Measurements from ENCODE around the gene S100P. TPM values are rescaled to one million over a fixed set of nuclear protein-coding genes. Genes with fewer than 3 reads are reported as not detected.

S100P gene
- total and polyA plus RNA-seq, 2 donors (not counting 1 experiment from before 2014, with no cell fraction given) = 0.07 TPM; not detected in 1

DNA sequence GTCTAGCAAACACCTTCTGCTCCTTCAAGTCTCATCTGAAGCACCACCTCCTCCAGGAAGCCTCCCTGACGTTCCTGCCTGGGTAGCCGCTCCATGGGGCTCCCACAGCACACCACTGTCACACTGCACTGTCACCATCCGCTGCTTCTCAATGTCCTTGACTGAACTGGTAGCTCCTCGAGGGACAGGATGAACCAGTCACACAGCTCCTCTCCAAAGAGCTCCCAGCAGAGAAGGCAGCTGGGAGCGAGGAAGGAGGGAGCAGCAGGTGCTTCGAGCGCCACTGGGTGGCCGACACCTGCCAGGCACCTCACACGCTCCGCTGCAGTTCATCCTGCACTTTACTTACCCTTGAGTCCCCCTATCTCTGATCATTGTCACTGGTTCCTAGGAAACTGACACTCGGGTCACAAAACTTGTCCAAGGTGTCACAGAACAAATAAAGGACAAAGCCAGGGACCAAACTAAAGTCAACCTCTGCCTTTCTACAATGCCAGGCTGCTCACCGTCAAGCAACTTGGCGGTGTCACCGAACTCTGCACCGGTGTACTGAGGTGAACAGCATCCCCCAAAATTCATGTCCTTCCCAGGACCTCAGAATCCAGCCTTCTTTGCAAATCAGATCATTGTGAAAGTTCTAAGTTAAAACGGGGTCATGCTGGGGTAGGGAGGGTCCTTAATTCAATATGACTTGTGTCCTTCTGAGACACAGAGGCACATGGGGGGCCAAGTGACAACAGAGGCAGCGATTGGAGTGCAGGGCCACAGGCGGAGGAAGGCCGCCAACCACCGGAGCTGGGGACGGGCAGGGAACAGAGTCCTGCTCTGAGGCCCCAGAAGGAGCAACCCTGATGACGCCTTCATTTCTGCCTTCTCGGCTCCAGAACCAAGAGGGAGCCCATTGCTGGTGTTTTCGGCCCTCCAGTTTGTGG, 5.5 kb upstream of the S100P start:
- H3K79me2 ChIP-seq (ENCODE audit: control insufficient read depth, insufficient read depth, low read length) = no peaks in the 10 kb centered on the region
- H3K9me3 Mint-ChIP-seq (ENCODE audit: insufficient read depth) = no peaks in the 10 kb centered on the region
- no peaks in the 10 kb centered on the region for H3K4me1 ChIP-seq (ENCODE audit: control insufficient read depth in 2 of 2, insufficient read depth in 2 of 2, low read length in 2 of 2)
- H3K36me3 ChIP-seq (replicated peaks in 1 of 2; ENCODE audit: control extremely low read depth in 1 of 2, control insufficient read depth in 1 of 2, extremely low read depth in 1 of 2, insufficient read depth in 2 of 2, low read length in 1 of 2) = no peaks in the 10 kb centered on the region
- peaks cover 0 to 21% (median 0%) of the 10 kb centered on the region in 4 experiments for H3K27me3 ChIP-seq (replicated peaks in 1 of 4; ENCODE audit: control extremely low read depth in 1 of 4, control insufficient read depth in 3 of 4, insufficient read depth in 4 of 4, low read length in 3 of 4)
- ChIA-PET POLR2A (no interaction called here), CTCF (interaction anchor here (1.0 kb wide), 1 partner anchor 13 kb away, joined by 3 read pairs; no protein-coding TSS in a partner anchor)
- no peak overlapping the region for H3K9ac ChIP-seq (ENCODE audit: low read length)
- intact Hi-C loops (cut with micrococcal nuclease) = no loop called here
- H3K27ac Mint-ChIP-seq = no peak overlapping the region
- 93% methylated on average over 19 of the region's 24 CpGs for WGBS (ENCODE audit: insufficient coverage)
- no peak overlapping the region for H2AFZ ChIP-seq (ENCODE audit: insufficient read depth, low read depth, low read length, poor library complexity, severe bottlenecking)
- no peak overlapping the region for H3K4me3 ChIP-seq (ENCODE audit: control extremely low read depth in 1 of 5, extremely low read depth in 1 of 5, insufficient read depth in 1 of 5, low read depth in 2 of 5, low read length in 4 of 5)
- H3K27me3 Mint-ChIP-seq = peaks cover 4% of the 10 kb centered on the region
- no peaks in the 10 kb centered on the region for H4K20me1 ChIP-seq (ENCODE audit: control insufficient read depth, insufficient read depth, low read length, poor library complexity, severe bottlenecking)
- DNase-seq = no peak
- TF ChIP-seq, protein P1, sequence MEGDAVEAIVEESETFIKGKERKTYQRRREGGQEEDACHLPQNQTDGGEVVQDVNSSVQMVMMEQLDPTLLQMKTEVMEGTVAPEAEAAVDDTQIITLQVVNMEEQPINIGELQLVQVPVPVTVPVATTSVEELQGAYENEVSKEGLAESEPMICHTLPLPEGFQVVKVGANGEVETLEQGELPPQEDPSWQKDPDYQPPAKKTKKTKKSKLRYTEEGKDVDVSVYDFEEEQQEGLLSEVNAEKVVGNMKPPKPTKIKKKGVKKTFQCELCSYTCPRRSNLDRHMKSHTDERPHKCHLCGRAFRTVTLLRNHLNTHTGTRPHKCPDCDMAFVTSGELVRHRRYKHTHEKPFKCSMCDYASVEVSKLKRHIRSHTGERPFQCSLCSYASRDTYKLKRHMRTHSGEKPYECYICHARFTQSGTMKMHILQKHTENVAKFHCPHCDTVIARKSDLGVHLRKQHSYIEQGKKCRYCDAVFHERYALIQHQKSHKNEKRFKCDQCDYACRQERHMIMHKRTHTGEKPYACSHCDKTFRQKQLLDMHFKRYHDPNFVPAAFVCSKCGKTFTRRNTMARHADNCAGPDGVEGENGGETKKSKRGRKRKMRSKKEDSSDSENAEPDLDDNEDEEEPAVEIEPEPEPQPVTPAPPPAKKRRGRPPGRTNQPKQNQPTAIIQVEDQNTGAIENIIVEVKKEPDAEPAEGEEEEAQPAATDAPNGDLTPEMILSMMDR (IDR thresholded peaks at IDR 0.05) = no peak
- no peak for TF ChIP-seq EZH2 (IDR thresholded peaks at IDR 0.05; ENCODE audit: borderline replicate concordance, insufficient read depth, low read depth, low read length, poor library complexity, severe bottlenecking)
- H3K4me1 Mint-ChIP-seq = no peaks in the 10 kb centered on the region
- H3K4me2 ChIP-seq (replicated peaks; ENCODE audit: low read depth, low read length, poor library complexity, severe bottlenecking) = no peak overlapping the region
- no peak overlapping the region for H3K27ac ChIP-seq (ENCODE audit: low read length in 2 of 2)
- no peak overlapping the region for H3K4me3 Mint-ChIP-seq
- ATAC-seq (ENCODE audit: low read depth) = no peak
- no peaks in the 10 kb centered on the region for H3K9me3 ChIP-seq (ENCODE audit: control extremely low read depth in 1 of 3, control insufficient read depth in 2 of 3, insufficient read depth in 1 of 3, low read length in 2 of 3)

GRCh38 chr4:6688879-6689505, 4.7 kb upstream of the S100P start:
- Histone ChIP-seq H3K27ac (ENCODE audit: low read length in 2 of 2) (no peak overlapping the region), H3K79me2 (ENCODE audit: control insufficient read depth, insufficient read depth, low read length) (no peaks in the 10 kb centered on the region), H3K4me3 (ENCODE audit: control extremely low read depth in 1 of 5, extremely low read depth in 1 of 5, insufficient read depth in 1 of 5, low read depth in 2 of 5, low read length in 4 of 5) (no peak overlapping the region), H3K9me3 (ENCODE audit: control extremely low read depth in 1 of 3, control insufficient read depth in 2 of 3, insufficient read depth in 1 of 3, low read length in 2 of 3) (no peaks in the 10 kb centered on the region), H4K20me1 (ENCODE audit: control insufficient read depth, insufficient read depth, low read length, poor library complexity, severe bottlenecking) (no peaks in the 10 kb centered on the region), H3K9ac (ENCODE audit: low read length) (no peak overlapping the region), H3K27me3 (replicated peaks in 1 of 4; ENCODE audit: control extremely low read depth in 1 of 4, control insufficient read depth in 3 of 4, insufficient read depth in 4 of 4, low read length in 3 of 4) (peaks cover 0 to 21% (median 0%) of the 10 kb centered on the region in 4 experiments), H3K36me3 (replicated peaks in 1 of 2; ENCODE audit: control extremely low read depth in 1 of 2, control insufficient read depth in 1 of 2, extremely low read depth in 1 of 2, insufficient read depth in 2 of 2, low read length in 1 of 2) (no peaks in the 10 kb centered on the region), H3K4me2 (replicated peaks; ENCODE audit: low read depth, low read length, poor library complexity, severe bottlenecking) (no peak overlapping the region), H3K4me1 (ENCODE audit: control insufficient read depth in 2 of 2, insufficient read depth in 2 of 2, low read length in 2 of 2) (no peaks in the 10 kb centered on the region), H2AFZ (ENCODE audit: insufficient read depth, low read depth, low read length, poor library complexity, severe bottlenecking) (no peak overlapping the region)
- POLR2A ChIA-PET = no interaction called here
- H3K27ac Mint-ChIP-seq = no peak overlapping the region
- intact Hi-C loops (cut with micrococcal nuclease) = no loop called here
- peaks cover 4% of the 10 kb centered on the region for H3K27me3 Mint-ChIP-seq
- H3K9me3 Mint-ChIP-seq (ENCODE audit: insufficient read depth) = no peaks in the 10 kb centered on the region
- ATAC-seq (ENCODE audit: low read depth) (no peak), DNase-seq (no peak)
- CTCF ChIA-PET = no interaction called here
- H3K4me1 Mint-ChIP-seq = no peaks in the 10 kb centered on the region
- TF ChIP-seq, protein P1 (IDR thresholded peaks at IDR 0.05) = no peak
- no peak for TF ChIP-seq EZH2 (IDR thresholded peaks at IDR 0.05; ENCODE audit: borderline replicate concordance, insufficient read depth, low read depth, low read length, poor library complexity, severe bottlenecking)
- WGBS (ENCODE audit: insufficient coverage) = 31% methylated on average over 23 of the region's 23 CpGs
- no peak overlapping the region for H3K4me3 Mint-ChIP-seq

Measured in B cell (primary cell).